GM19099 (cell line): ENCODE data around the gene GALNT13.

Experiments used
- POLR2A ChIP-seq: IDR thresholded peaks from 3 replicates; pipeline ENCODE4 v1.6.1; 2011; ENCODE audit warnings: low read depth; ENCODE audit not compliant: insufficient read length; ENCODE audit errors: extremely low read depth

Gene GALNT13

GRCh38 chr2:154029504-154029903, 157.8 kb downstream of the GALNT13 start:
- no peak for TF ChIP-seq POLR2A

GRCh38 chr2:154032220-154032619, 160.5 kb downstream of the GALNT13 start:
- TF ChIP-seq POLR2A, result no peak

- TF ChIP-seq POLR2A, result no peak
Observed at GRCh38 chr2:154046493-154046892, 174.8 kb downstream of the GALNT13 start.

- no peak for TF ChIP-seq POLR2A
Observed at GRCh38 chr2:154048905-154049304, 177.2 kb downstream of the GALNT13 start.

- no peak for TF ChIP-seq POLR2A
Observed at GRCh38 chr2:154049561-154049960, 177.8 kb downstream of the GALNT13 start.

GRCh38 chr2:154067124-154067523, 195.4 kb downstream of the GALNT13 start:
- no peak for TF ChIP-seq POLR2A

GRCh38 chr2:154078926-154079325, 207.2 kb downstream of the GALNT13 start:
- no peak for TF ChIP-seq POLR2A

GRCh38 chr2:154092571-154092970, 220.8 kb downstream of the GALNT13 start:
- TF ChIP-seq POLR2A, result no peak

GRCh38 chr2:154093856-154094255, 222.1 kb downstream of the GALNT13 start:
- TF ChIP-seq POLR2A, result no peak

GRCh38 chr2:154097833-154098398, 226.2 kb downstream of the GALNT13 start:
- no peak for TF ChIP-seq POLR2A

GRCh38 chr2:154120706-154121105, 249.0 kb downstream of the GALNT13 start:
- TF ChIP-seq POLR2A, result no peak

- no peak for TF ChIP-seq POLR2A
Observed at GRCh38 chr2:154125891-154126290, 254.2 kb downstream of the GALNT13 start.

- no peak for TF ChIP-seq POLR2A
Observed at GRCh38 chr2:154130821-154131220, 259.1 kb downstream of the GALNT13 start.

GRCh38 chr2:154132827-154133226, 261.1 kb downstream of the GALNT13 start:
- TF ChIP-seq POLR2A, result no peak

GRCh38 chr2:154133823-154134222, 262.1 kb downstream of the GALNT13 start:
- no peak for TF ChIP-seq POLR2A

- TF ChIP-seq POLR2A, result no peak
Observed at GRCh38 chr2:154140249-154141025, 268.7 kb downstream of the GALNT13 start.
